ENCODE data around the gene ADAP1. TPM values are rescaled to one million over a fixed set of nuclear protein-coding genes. Genes with fewer than 3 reads are reported as not detected.

Gene ADAP1
- total and polyA plus RNA-seq, 2 of the 13 experiments (the other 11 are each of a cell fraction or from before 2014, with no cell fraction given) = 10.5 to 24.6 TPM

DNA sequence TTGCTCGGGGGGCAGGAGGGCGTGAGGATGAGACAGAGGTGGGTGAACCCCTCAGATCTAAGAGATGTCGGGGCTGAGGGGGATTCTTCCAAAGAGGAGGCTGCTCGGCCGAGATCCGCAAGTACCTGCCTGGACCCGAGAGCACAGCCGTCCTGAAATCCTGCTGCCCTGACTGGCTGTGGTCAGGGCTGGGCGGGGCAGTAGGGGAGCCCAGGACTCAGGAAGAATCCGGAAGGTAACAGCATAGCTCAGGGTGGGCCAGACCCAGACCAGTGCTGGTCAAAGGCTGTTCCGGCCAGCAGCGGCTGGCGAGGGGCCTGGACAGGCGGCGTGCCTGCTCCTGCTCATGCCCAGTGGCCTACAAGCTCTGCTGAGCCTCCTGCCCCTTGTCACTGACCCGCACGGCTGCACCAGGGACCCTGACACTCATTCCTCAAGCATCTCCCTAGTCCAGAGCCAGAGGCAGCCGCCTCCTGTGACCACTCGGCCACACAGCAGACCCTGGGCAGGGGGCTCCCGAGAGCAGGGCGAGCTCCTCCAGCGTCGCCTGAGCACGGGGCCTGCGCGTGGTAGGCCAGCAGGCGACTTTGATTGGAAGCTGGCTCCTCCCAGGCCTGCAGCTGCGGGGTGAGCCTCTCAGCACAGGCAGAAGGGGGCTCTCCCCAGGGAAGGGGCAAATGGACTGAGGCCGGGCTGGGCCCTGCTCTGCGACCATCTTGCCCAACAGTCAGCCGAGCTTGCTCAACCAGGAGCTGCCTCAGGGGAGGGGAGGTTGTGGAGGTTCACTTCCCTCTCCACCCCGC, 3.1 kb upstream of the ADAP1 start (continued):
- TF ChIP-seq TFDP2 (CRISPR knock-in tag; IDR thresholded peaks at IDR 0.05) (peak; percentile 80), FOSL1 (CRISPR knock-in tag; IDR thresholded peaks at IDR 0.05; ENCODE audit: borderline replicate concordance) (no peak), ZNF12 (CRISPR knock-in tag; IDR thresholded peaks at IDR 0.05) (0 out of 2 replicates have a peak, but pooled peaks have one; percentile 14), NONO (IDR thresholded peaks at IDR 0.05) (no peak), NONO (CRISPR knock-in tag; conservative IDR thresholded peaks at IDR 0.05) (peak; percentile 51; the same call in 1 of the 2 replicates), ZSCAN21 (CRISPR knock-in tag; IDR thresholded peaks at IDR 0.05; ENCODE audit: borderline replicate concordance) (peak; percentile 94), EP300 (IDR thresholded peaks at IDR 0.05; ENCODE audit: low read depth in 2 of 2, low read length in 2 of 2) (peak in 1 of 2 experiments; percentile 17; a peak in 1 of 4 replicates), EP300 (CRISPR knock-in tag; IDR thresholded peaks at IDR 0.05; ENCODE audit: borderline replicate concordance) (peak; percentile 46), SAP130 (CRISPR knock-in tag; IDR thresholded peaks at IDR 0.05; ENCODE audit: low read depth) (peak; percentile 67; the same call in 1 of the 2 replicates), TERF1 (CRISPR knock-in tag; IDR thresholded peaks at IDR 0.05) (no peak), SP2 (CRISPR knock-in tag; IDR thresholded peaks at IDR 0.05) (peak; percentile 60), ZNF30 (CRISPR knock-in tag; IDR thresholded peaks at IDR 0.05) (no peak), ZNF713 (CRISPR knock-in tag; IDR thresholded peaks at IDR 0.05) (no peak), ZNF496 (CRISPR knock-in tag; IDR thresholded peaks at IDR 0.05; ENCODE audit: insufficient replicate concordance) (no peak), IRF2 (CRISPR knock-in tag; IDR thresholded peaks at IDR 0.05) (peak; percentile 66), RARA (CRISPR knock-in tag; IDR thresholded peaks at IDR 0.05) (peak; percentile 16), DRAP1 (CRISPR knock-in tag; IDR thresholded peaks at IDR 0.05) (peak; percentile 73)
- TF ChIP-seq, protein P1, sequence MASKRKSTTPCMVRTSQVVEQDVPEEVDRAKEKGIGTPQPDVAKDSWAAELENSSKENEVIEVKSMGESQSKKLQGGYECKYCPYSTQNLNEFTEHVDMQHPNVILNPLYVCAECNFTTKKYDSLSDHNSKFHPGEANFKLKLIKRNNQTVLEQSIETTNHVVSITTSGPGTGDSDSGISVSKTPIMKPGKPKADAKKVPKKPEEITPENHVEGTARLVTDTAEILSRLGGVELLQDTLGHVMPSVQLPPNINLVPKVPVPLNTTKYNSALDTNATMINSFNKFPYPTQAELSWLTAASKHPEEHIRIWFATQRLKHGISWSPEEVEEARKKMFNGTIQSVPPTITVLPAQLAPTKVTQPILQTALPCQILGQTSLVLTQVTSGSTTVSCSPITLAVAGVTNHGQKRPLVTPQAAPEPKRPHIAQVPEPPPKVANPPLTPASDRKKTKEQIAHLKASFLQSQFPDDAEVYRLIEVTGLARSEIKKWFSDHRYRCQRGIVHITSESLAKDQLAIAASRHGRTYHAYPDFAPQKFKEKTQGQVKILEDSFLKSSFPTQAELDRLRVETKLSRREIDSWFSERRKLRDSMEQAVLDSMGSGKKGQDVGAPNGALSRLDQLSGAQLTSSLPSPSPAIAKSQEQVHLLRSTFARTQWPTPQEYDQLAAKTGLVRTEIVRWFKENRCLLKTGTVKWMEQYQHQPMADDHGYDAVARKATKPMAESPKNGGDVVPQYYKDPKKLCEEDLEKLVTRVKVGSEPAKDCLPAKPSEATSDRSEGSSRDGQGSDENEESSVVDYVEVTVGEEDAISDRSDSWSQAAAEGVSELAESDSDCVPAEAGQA (IDR thresholded peaks at IDR 0.05; ENCODE audit: low read depth) = peak; percentile 29; the same call in 1 of the 2 replicates
- TF ChIP-seq, protein P1 (CRISPR knock-in tag; IDR thresholded peaks at IDR 0.05; ENCODE audit: borderline replicate concordance) = no peak
- TF ChIP-seq, protein P2, sequence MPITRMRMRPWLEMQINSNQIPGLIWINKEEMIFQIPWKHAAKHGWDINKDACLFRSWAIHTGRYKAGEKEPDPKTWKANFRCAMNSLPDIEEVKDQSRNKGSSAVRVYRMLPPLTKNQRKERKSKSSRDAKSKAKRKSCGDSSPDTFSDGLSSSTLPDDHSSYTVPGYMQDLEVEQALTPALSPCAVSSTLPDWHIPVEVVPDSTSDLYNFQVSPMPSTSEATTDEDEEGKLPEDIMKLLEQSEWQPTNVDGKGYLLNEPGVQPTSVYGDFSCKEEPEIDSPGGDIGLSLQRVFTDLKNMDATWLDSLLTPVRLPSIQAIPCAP (CRISPR knock-in tag; IDR thresholded peaks at IDR 0.05; ENCODE audit: low read depth) = 0 out of 2 replicates have a peak, but pooled peaks have one; percentile 85
